HTERT RPE-1 (cell line): ENCODE results near the gene GRIK5.
"Not testable (repeated sequence)": the region's sequence is repeated elsewhere in the genome, so short reads cannot be mapped to it uniquely, and the experiment has no call there.

Source experiments
- in situ Hi-C: fragments of 300-500 bp; cut with MboI; formaldehyde crosslinking; loops from 4 replicates; pipeline ENCODE4 v1.14.3; 2020; ENCODE audit warnings: low sequenced_read_pairs

GRIK5 gene

GRCh38 chr19:42069619-42070351, at the start of gene GRIK5:
GRIK5 (minus strand) TSS chr19:42070206; CDS start chr19:42065770, 4,436 bp downstream.
- in situ Hi-C loops: no loop called here

GRCh38 chr19:42117076-42117475, 47.1 kb upstream of the GRIK5 start:
- in situ Hi-C loops: no loop called here

- in situ Hi-C loops: no loop called here
These were observed 46.5 kb upstream of the GRIK5 start for GRCh38 chr19:42116308-42117075.

- in situ Hi-C loops: no loop called here
These were observed 45.7 kb upstream of the GRIK5 start for GRCh38 chr19:42115705-42116104.

- in situ Hi-C loops: no loop called here
These were observed 45.2 kb upstream of the GRIK5 start for GRCh38 chr19:42115219-42115618.

GRCh38 chr19:42114412-42114811, 44.4 kb upstream of the GRIK5 start:
- in situ Hi-C loops: no loop called here

GRCh38 chr19:42113641-42114348, 43.8 kb upstream of the GRIK5 start:
- in situ Hi-C loops: no loop called here

GRCh38 chr19:42111811-42112210, 41.8 kb upstream of the GRIK5 start:
- in situ Hi-C loops: no loop called here

GRCh38 chr19:42111384-42111783, 41.4 kb upstream of the GRIK5 start:
- in situ Hi-C loops: no loop called here

GRCh38 chr19:42110658-42111057, 40.7 kb upstream of the GRIK5 start:
- in situ Hi-C loops: no loop called here

GRCh38 chr19:42109896-42110295, 39.9 kb upstream of the GRIK5 start:
- in situ Hi-C loops: no loop called here

- in situ Hi-C loops: no loop called here
These were observed 38.8 kb upstream of the GRIK5 start for GRCh38 chr19:42108527-42109389.

GRCh38 chr19:42105368-42105767, 35.4 kb upstream of the GRIK5 start:
- in situ Hi-C loops: no loop called here

GRCh38 chr19:42102877-42103276, 32.9 kb upstream of the GRIK5 start:
- in situ Hi-C loops: no loop called here

- in situ Hi-C loops: not testable (repeated sequence)
These were observed 30.2 kb upstream of the GRIK5 start for GRCh38 chr19:42100241-42100640.

GRCh38 chr19:42099336-42099925, 29.4 kb upstream of the GRIK5 start:
- in situ Hi-C loops: no loop called here

GRCh38 chr19:42098781-42099180, 28.8 kb upstream of the GRIK5 start:
- in situ Hi-C loops: no loop called here

- in situ Hi-C loops: no loop called here
These were observed 27.5 kb upstream of the GRIK5 start for GRCh38 chr19:42097461-42097860.

- in situ Hi-C loops: no loop called here
These were observed 26.3 kb upstream of the GRIK5 start for GRCh38 chr19:42096255-42096837.

GRCh38 chr19:42095814-42096230, 25.8 kb upstream of the GRIK5 start:
- in situ Hi-C loops: no loop called here
